MCF 10A (cell line): ENCODE data around the gene ITGAD. TPM values are rescaled to one million over a fixed set of nuclear protein-coding genes. Genes with fewer than 3 reads are reported as not detected.
A peak's percentile ranks its signal among the peaks of the same experiment; 100 is the strongest.

ENCODE experiments used
- BruUV-seq: library from RNA; stranded (reverse); fragments of 400-500 nt; replicated peaks from 2 replicates; lab custom pipeline; 2021; lab: Mats Ljungman, UMichigan
- CTCF ChIA-PET: fragments of 300-600 bp; sonication (Branson Sonifier 250); formaldehyde crosslinking; extraction: SDS; loops from one replicate; lab custom pipeline; 2021; ENCODE audit warnings: antibody characterized with exemption, inconsistent platforms; lab: Yijun Ruan, JAX
- POLR2A ChIA-PET: fragments of 300-600, 350-650 bp; sonication (Branson Sonifier 250); formaldehyde crosslinking; extraction: SDS; loops from one replicate; lab custom pipeline; 2020; ENCODE audit warnings: antibody characterized with exemption, inconsistent platforms; lab: Yijun Ruan, JAX
- DNase-seq: peaks from one replicate; pipeline ENCODE4 v3.0.0-alpha.2; 2018; ENCODE audit not compliant: unreplicated experiment
- H3K27ac Mint-ChIP-seq: one replicate; pipeline ENCODE4 v1.8.0; 2022; ENCODE audit warnings: mild to moderate bottlenecking, low read depth, mixed read lengths; ENCODE audit not compliant: unreplicated experiment
- H3K27me3 Mint-ChIP-seq: one replicate; pipeline ENCODE4 v1.8.0; 2022; ENCODE audit warnings: mixed read lengths; ENCODE audit not compliant: insufficient read depth, unreplicated experiment
- H3K36me3 Mint-ChIP-seq: one replicate; pipeline ENCODE4 v1.8.0; 2022; ENCODE audit warnings: mild to moderate bottlenecking, moderate library complexity, mixed read lengths; ENCODE audit not compliant: insufficient read depth, unreplicated experiment
- H3K4me1 Mint-ChIP-seq: one replicate; pipeline ENCODE4 v1.8.0; 2022; ENCODE audit warnings: mixed read lengths; ENCODE audit not compliant: insufficient read depth, unreplicated experiment
- H3K4me3 Mint-ChIP-seq: one replicate; pipeline ENCODE4 v1.8.0; 2022; ENCODE audit warnings: mild to moderate bottlenecking, moderate library complexity, mixed read lengths; ENCODE audit not compliant: unreplicated experiment
- H3K9me3 Mint-ChIP-seq: one replicate; pipeline ENCODE4 v1.8.0; 2022; ENCODE audit warnings: mixed read lengths; ENCODE audit not compliant: unreplicated experiment
- intact Hi-C: fragments of 100-400 bp; cut with micrococcal nuclease; formaldehyde crosslinking; loops from 2 replicates; pipeline ENCODE4 v1.14.1; 2022
- total RNA-seq: library from RNA; stranded (reverse); gene quantifications from 2 replicates; pipeline ENCODE4 v1.2.3, GENCODE V29; 2022
- TF ChIP-seq, protein P1 (sequence below): fragments of 200-600 bp; IDR thresholded peaks from one replicate; pipeline ENCODE4 v1.8.0; 2022; ENCODE audit warnings: antibody characterized with exemption, mild to moderate bottlenecking; ENCODE audit not compliant: unreplicated experiment

ITGAD gene
- total RNA-seq, 1 experiment from 2014 or later = not detected

DNA sequence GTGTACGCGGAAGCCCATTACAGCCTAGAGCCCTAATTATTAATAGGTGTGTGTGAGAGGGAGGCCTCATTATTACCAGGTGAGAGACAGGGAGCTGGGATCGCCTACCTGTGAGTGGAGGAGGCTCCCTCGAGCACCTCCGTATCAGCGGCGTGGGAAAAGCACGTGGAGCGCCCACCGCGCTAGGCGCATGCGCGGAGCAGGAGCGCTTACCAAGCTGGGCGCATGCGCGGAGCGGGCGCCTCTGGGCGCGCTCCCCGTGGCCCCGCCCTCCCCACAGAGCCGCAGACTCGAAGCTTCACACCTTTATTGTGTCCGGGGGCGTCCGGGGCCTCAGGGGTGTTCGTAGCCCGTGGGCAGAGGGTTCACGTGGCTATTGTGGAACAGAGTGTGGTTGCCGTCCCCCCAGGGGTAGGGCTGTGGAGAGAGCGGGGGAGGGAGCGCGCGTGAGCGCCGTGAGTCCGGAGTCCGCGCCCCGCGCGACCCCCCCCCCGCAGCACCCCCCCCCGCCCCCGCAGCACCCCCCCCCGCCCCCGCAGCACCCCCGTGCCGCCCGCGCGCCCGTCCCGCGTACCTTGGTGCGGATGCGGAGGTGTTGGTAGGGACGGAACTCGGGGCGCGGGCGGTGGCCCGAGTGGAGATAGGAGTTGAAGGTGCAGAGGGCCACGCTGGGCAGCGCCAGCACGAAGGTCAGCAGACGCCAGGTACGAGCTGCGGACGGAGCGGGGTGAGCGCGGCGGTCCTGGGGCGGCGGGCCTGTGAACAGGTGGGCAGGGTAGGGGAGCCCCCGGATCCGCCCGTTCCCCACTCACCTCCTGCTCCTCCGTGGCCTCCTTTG, 34.5 kb downstream of the ITGAD start:
- Mint-ChIP-seq H3K9me3 (no peaks in the 10 kb centered on the region), H3K27me3 (no peaks in the 10 kb centered on the region), H3K27ac (no peak overlapping the region), H3K4me1 (no peaks in the 10 kb centered on the region), H3K36me3 (peaks cover 7% of the 10 kb centered on the region), H3K4me3 (no peak overlapping the region)
- no peak for DNase-seq
- TF ChIP-seq, protein P1, sequence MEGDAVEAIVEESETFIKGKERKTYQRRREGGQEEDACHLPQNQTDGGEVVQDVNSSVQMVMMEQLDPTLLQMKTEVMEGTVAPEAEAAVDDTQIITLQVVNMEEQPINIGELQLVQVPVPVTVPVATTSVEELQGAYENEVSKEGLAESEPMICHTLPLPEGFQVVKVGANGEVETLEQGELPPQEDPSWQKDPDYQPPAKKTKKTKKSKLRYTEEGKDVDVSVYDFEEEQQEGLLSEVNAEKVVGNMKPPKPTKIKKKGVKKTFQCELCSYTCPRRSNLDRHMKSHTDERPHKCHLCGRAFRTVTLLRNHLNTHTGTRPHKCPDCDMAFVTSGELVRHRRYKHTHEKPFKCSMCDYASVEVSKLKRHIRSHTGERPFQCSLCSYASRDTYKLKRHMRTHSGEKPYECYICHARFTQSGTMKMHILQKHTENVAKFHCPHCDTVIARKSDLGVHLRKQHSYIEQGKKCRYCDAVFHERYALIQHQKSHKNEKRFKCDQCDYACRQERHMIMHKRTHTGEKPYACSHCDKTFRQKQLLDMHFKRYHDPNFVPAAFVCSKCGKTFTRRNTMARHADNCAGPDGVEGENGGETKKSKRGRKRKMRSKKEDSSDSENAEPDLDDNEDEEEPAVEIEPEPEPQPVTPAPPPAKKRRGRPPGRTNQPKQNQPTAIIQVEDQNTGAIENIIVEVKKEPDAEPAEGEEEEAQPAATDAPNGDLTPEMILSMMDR = no peak
- POLR2A ChIA-PET = interaction anchor here (1.2 kb wide), 1 partner anchor 40 kb away, joined by 3 read pairs; no protein-coding TSS in a partner anchor
- CTCF ChIA-PET = interaction anchor here (0.9 kb wide), 1 partner anchor 267 kb away, joined by 3 read pairs; no protein-coding TSS in a partner anchor
- BruUV-seq = no TSS peak
- intact Hi-C loops = no loop called here

GRCh38 chr16:31428279-31428597, 35.1 kb downstream of the ITGAD start, which contains the start of gene COX6A2:
Gene COX6A2, minus strand, starts transcription at chr16:31428360. Its CDS starts 35 bp downstream, at chr16:31428325.
- H3K27ac Mint-ChIP-seq = no peak within 1 kb of the TSS
- intact Hi-C loops = no loop called here
- BruUV-seq = no TSS peak
- no peaks in the 10 kb centered on the region for H3K4me1 Mint-ChIP-seq
- no peak within 1 kb of the TSS for H3K4me3 Mint-ChIP-seq
- TF ChIP-seq, protein P1 = no peak
- ChIA-PET POLR2A (interaction anchor here (0.7 to 3.1 kb wide), 4 partner anchors 25 to 80 kb away, joined by 3 to 27 read pairs (median 3); partner anchors contain the start of gene RUSF1), CTCF (interaction anchor here (0.9 kb wide), 1 partner anchor 268 kb away, joined by 3 read pairs; no protein-coding TSS in a partner anchor)
- no peak for DNase-seq
- H3K36me3 Mint-ChIP-seq = peaks cover 7% of the 10 kb centered on the region
- no peaks in the 10 kb centered on the region for H3K9me3 Mint-ChIP-seq
- no peaks in the 10 kb centered on the region for H3K27me3 Mint-ChIP-seq

DNA sequence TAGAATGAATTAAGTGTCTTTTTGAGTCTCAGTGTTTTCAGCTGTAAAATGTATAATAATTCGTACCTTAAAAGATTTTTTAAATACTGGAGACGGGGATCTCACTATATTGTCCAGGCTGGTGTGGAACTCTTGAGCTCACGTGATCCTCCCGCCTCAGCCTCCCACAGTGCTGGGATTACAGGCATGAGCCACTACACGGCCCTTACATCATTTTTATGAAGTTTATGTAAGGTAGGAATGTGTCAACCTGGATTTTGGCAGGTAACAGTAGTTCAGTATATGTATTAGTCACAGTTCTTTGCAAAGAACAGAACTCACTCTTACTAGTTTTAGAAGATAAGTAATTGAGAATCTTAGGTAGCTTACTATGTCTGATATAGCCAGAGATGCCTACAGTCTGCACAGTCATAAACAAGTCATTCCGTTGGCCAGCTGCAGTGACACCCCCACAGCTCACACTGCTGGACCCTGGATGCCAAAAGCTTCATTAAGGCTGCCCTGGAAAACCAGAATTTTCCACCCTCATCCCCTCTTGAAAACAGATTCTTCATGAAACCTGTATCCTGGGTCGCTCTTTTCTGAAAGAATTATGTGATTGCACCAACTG, 35.6 kb downstream of the ITGAD start:
- Mint-ChIP-seq H3K4me3 (no peak overlapping the region), H3K4me1 (no peaks in the 10 kb centered on the region), H3K36me3 (peaks cover 7% of the 10 kb centered on the region), H3K27me3 (no peaks in the 10 kb centered on the region), H3K27ac (no peak overlapping the region), H3K9me3 (no peaks in the 10 kb centered on the region)
- POLR2A ChIA-PET = interaction anchor here (0.7 to 3.1 kb wide), 6 partner anchors 11 to 79 kb away, joined by 3 to 27 read pairs (median 4); partner anchors contain the start of genes RUSF1 and ZNF843
- peak; percentile 34 for DNase-seq
- intact Hi-C loops = no loop called here
- BruUV-seq = no TSS peak
- TF ChIP-seq, protein P1 = no peak
- CTCF ChIA-PET = interaction anchor here (0.7 to 3.8 kb wide), 7 partner anchors 9 to 439 kb away, joined by 3 to 28 read pairs (median 5); partner anchors contain the start of gene ZNF843

- TF ChIP-seq, protein P1 = no peak
- H3K27me3 Mint-ChIP-seq = no peaks in the 10 kb centered on the region
- CTCF ChIA-PET = interaction anchor here (0.7 to 3.8 kb wide), 6 partner anchors 8 to 439 kb away, joined by 3 to 28 read pairs (median 6); partner anchors contain the start of gene ZNF843
- no peaks in the 10 kb centered on the region for H3K9me3 Mint-ChIP-seq
- POLR2A ChIA-PET = interaction anchor here (0.8 to 3.1 kb wide), 4 partner anchors 11 to 79 kb away, joined by 3 to 27 read pairs (median 4); partner anchors contain the start of genes RUSF1 and ZNF843
- no peak for DNase-seq
- peaks cover 7% of the 10 kb centered on the region for H3K36me3 Mint-ChIP-seq
- no peak overlapping the region for H3K4me3 Mint-ChIP-seq
- no peaks in the 10 kb centered on the region for H3K4me1 Mint-ChIP-seq
- BruUV-seq = no TSS peak
- intact Hi-C loops = no loop called here
- H3K27ac Mint-ChIP-seq = no peak overlapping the region
Observed at GRCh38 chr16:31429314-31429713, 36.2 kb downstream of the ITGAD start.
